Middle frontal gyrus (tissue), 1 donor: ENCODE measurements around the gene FMNL2.

ENCODE experiments used
- DNase-seq: peaks from one replicate; pipeline ENCODE4 v3.0.0-alpha.2; 2015; ENCODE audit warnings: low spot score; ENCODE audit errors: extremely low spot score

Gene FMNL2

DNA sequence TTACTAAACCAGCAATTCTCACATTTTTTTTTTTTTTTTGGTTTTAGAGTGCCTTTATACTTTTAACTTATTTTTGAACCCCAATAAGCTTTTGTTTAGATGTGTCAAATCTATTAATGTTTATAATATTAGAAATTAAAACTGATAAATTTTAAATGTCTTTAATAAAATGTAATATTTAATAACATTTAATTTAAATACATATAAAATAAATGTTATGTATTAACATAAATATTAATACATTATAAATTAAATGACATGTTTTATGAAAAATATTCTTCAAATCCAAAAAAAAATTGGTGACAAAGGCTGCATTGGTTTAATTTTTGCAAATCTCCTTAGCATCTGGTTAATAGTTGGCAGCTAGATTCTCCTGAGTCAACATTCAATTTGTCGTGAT is 218.5 kb downstream of the FMNL2 start:
- DNase-seq = no peak

DNA sequence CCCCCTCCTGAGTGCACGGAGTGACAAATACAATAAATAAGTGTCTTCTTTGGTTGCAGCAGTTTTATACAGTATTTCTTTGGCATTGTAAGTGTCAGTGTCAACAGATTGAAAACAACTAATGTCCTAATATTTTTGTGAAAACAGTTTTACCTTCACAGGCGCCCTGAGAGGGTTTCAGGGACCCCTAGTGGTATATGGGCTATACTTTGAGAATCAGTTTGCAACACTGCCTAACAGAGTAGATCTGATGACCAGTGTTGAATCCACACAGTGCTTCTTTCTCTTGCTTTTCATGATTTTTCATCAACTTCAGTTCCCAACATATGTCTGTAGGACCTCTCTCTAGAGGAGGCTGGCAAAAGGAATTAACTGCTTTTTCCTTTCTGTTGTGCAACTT is 220.1 kb downstream of the FMNL2 start:
- DNase-seq = no peak

DNA sequence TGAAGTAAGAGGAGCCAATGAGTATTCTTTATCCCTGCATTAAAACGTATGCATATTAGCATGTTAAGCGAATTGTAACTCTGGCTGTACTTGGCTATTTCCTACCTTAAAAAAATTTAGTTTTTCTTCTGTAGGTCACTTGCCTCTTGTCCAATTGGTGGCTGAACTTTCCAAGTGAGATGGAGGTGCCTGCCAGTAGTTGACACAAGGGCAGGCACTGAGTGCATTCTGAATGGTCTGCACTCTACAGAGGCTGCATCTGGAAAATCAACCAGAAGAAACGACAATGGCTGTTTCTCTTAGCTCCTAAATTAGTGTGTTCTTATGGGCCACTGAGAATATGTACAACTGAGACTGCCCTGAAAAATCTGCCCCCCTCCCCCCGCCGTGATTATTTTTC is 221.5 kb downstream of the FMNL2 start:
- no peak for DNase-seq

DNA sequence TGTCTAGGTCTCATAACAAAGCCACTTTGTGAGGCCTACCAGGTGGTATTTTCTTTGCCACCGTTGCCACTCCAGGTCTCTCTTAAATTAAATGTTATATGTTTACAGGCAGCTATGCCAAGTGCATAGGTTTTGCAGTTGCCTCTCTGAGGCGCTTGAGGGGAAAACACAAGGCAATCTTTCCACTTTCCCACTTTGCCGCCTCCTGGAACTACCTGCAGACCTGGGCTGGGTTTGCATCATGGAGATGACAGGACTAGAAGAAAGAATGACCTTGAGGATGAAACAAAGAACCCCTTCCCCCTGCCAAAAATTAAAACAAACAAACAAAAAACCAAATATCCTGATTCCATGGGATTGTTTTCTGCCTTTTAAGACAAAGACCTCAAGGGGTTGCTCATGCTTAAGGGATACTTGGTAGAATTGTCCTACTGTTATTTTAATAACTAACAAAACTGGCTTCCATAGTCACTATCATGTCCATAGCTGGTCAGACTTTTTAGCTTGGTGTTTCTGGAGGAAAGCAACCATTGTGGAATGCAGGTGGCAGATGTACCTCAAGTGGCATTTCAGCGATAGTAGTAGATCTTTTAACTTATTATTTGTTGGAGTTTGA is 222.4 kb downstream of the FMNL2 start:
- no peak for DNase-seq

DNA sequence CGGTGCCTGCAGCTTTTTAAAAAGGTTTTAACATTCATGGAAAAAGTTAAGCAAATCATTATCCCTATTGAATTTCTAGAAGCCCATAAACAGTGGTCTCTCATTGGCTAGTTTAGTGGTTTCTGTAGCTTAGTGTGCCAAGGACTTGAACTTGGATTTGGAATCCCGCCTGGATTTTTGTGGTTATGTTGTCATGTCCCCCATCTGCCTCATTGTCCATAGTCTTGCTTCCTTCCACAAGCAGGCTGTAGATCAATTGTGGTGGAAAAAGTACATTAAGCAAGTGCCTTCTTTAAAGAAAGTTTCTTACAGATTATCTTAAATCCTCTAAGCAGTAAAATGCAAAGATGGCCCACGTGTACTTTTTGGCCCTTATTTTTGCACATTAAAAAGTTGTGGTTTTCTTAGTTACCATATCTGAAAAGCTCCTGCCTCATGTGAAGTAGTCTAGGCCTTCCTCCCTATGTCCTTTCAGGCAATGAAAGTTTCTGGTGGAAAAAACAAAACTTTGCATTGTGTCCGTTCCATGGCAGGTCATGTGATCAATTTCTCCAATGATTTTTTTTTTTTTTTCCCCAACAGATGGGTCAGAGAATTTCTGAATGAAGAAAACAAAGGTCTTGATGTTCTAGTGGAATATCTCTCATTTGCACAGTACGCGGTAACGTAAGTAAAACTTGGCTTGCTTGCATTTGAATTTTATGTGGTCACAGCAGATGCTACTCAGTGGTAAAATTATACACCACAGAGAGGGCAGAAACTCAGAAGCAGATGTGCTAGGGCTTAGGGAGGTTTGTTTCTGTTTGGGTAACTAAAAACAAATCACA is 223.4 kb downstream of the FMNL2 start:
- DNase-seq = no peak

DNA sequence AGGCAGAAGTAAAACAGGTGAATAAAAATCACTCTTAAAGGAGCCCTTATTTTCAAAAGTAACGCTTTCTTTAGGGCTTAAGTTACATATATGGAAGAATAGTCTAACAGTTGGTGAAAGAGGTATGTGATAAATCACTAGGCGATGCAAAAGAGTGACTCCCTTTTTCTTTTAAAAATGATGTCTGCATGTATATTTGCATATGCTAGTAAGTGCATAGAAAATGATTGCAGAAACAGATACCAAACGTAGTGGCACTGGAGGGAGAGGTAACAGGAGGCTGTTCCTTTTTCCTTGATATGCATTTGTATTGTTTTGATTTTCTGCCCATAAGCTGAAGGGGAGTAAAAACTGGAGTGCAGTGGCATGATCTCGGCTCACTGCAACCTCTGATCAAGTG is 224.0 kb downstream of the FMNL2 start:
- no peak for DNase-seq

DNA sequence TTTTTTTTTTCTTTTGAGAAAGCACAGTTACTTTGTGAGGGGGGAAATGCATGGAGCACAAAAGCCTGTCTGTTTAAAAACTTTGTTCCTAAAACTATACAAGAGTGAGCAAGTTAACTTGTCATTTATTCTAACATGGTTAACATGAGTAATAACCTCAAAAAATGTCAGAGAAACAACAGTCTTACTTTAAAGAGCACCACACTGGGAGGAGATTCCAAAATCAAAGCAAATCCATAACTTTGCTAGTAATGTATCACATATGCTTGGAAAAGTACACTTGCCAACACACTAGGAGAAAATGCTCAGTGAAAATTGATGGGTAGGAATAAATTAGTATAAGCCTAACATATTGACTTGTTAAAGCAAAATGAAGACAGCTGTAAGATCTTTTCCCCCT is 225.2 kb downstream of the FMNL2 start:
- no peak for DNase-seq

DNA sequence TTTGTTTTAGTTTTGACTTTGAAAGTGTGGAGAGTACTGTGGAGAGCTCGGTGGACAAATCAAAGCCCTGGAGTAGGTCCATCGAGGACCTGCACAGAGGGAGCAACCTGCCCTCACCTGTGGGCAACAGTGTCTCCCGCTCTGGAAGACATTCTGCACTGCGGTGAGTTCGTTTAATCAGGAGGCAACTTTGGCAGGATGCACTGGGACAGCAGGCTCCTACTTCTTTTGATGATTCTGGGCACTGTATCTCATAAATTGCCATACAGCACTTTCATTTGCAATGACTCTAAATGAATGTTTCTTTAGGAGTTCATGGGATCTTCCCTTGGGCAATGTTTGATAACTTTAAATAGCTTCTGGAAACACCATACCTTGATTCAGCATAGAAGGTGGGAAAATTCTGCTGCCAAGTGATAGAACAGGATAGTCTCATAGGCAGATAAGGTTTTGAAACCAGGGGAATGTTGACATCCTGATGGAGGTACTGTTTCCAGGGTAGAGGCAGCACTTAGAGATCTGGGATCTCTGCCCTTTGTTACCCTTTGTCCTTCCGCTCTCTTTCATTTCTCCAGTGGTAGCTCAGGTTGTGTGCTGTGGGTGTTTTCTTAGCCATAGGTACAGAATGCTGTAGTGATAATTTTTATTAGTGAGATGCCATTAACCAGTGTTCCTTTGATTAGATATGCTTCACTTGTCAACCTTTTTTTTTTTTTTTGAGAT is 226.1 kb downstream of the FMNL2 start:
- DNase-seq = no peak

DNA sequence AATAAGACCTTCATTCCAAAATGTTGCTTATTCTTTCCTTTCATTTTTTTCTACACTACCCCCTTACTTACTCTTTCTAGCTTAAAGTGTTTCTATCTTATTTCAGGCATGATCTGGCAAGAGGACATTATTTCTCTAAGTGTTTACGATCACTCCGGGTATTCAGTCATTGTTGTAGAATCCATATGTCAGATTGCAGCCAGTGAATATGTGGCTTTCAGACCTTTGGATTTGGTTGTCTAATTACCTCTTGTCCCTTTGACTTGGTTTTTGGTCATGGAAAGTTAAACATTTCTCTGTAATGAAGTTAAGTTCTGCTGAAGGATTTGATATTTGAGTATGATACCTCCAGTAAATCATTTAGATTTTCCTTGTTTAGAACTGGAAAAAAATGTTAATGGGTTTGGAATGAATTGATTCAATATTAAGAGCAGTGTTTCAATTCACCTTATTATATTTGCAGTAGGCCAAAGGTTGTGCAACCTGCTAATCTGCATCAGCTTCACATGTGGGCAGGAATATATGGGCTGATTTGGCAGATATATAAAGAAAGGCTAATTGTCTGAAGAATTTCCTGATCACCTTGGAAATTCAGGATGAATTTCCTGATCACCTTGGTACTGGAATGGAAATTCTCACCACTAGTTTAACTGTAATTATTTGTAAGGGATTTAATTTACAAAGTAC is 227.4 kb downstream of the FMNL2 start:
- DNase-seq = no peak

DNA sequence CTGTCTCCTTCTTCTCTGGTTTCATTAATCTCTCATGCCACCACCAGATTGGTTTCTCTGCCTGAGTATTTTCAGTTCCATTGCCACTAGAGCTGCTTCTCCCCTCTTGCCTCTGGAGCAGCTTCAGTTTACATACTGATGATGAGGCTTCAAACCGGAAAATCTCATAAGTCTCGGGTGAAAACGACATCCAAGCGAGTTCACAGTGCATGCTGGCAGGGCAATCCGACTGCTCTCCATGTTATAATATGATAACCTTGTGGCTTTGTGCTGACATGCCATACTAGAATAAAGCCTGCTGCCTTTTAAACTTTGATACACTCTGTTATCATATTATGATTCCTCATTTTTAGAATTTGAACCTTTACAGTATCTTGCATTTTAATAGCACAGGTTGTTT is 228.8 kb downstream of the FMNL2 start:
- DNase-seq = no peak

DNA sequence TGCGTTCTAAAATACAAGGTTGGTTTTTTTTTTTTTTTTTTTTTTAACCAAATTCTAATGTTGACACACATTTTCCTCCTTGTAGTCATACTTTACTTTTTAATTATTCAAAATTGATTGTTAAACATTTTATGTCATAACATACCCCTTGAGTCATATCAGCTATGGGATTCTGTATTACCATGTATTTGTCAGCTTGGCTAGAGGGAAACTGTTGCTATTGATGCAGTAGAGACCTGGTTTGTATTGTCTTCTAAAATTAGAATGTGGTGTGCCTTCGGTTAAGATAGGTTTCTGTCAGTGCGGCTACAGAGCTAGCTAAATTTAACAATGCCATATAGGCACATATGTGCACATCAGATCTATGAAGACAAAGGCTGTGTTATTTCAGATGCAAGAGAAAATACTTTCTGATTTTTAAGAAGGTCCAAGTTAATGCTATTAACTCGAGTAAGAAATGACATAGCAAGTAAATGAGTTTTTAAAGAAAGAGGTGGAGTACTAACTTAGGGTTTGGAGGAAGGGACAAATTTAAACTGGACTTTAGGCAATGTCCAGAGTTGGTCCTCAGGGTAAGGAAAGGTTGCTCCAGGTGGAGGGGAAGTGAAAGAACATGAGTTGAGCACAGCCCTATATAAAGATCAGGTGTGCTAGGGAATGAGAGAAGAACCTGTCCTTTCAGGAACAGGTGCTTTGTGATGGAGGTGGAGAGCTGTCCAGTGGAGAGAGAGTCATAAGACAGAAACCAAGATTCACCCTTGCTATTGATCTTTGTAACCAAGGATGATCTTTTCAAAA is 230.0 kb downstream of the FMNL2 start:
- DNase-seq = no peak

DNA sequence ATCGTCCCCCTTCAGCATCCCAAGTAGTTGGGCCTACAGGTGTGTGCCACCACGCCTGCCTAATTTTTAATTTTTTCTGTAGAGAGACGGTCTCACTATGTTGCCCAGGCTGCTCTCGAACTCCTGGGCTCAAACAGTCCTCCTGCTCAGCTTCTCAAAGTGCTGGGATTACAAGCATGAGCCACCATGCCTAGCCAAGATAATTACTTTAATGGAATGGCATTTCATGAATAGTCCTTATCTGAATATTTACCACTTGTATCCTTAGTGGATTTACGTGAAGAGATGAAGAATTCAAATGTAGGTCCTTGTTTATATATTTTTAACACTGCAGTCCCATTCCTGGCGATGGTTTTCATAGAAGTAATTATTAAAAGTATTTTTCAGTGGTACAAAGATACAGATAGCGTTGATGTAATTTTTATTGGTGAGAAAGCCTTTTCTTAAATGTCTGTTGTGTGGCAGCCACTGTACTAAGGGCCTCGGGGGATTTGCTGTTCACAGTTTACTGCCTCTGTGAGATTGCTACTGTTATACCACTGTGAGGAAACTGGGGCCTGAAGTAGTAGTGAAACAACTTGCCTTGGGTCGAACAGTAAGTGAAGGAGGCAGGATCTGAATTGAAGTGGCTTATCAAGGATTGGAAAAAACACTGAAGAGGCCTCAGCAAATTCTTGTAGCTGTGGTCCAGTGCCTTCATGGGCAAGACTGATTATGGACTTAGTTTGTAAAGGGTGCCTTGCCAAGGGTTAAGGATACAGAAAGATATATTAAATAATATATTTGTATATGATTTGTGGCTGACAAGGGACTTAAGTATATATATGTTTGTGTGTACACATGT is 231.1 kb downstream of the FMNL2 start:
- DNase-seq = no peak

DNA sequence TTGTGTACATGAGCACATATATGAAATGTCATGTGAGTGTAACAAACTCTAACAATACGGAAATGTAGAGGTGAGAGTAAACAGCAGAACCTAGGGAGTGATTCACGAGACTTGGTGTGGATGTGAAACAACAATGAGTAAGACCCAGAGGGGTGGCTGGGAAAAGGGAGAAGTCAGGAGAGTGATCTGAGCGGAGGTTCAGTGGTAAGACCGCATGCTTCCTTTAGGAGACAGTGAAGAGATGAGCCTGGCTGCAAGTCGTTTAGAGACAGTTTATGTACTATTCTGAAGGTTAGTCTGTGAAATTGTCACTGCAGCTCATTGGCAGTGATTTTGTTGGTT is 231.7 kb downstream of the FMNL2 start:
- no peak for DNase-seq

DNA sequence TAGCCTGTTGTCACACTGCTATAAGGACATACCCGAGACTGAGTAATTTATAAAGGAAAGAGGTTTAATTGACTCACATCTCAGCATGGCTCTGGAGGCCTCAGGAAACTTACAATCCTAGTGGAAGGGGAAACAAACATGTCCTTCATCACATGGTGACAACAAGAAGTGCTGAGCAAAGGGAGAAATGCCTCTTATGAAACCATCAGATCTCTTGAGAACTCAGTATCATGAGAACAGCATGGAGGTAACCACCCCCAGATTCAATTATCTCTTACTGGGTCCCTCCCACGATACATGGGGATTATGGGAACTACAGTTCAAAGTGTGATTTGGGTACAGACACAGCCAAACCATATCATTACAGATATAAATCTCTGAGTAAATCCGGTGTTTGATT is 233.6 kb downstream of the FMNL2 start:
- no peak for DNase-seq

DNA sequence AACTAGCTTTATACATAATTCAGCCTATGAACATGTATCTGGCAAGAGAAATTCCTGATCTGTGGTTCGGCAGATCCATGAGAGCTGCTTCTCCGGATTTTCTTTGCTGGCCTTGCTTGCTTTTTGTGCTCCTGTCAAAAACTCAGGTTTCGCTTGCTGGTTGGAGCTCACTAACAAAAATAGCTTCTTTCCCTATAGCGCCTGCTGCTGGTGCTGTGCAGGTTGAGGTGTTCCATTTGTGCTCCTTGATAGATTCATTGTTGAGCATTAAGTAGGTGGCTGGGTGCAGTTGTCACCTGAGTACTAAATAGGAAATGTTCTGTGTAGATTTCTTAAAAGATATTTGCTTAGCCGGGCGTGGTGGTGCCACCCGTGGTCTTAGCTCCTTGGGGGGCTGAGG is 234.2 kb downstream of the FMNL2 start:
- no peak for DNase-seq

DNA sequence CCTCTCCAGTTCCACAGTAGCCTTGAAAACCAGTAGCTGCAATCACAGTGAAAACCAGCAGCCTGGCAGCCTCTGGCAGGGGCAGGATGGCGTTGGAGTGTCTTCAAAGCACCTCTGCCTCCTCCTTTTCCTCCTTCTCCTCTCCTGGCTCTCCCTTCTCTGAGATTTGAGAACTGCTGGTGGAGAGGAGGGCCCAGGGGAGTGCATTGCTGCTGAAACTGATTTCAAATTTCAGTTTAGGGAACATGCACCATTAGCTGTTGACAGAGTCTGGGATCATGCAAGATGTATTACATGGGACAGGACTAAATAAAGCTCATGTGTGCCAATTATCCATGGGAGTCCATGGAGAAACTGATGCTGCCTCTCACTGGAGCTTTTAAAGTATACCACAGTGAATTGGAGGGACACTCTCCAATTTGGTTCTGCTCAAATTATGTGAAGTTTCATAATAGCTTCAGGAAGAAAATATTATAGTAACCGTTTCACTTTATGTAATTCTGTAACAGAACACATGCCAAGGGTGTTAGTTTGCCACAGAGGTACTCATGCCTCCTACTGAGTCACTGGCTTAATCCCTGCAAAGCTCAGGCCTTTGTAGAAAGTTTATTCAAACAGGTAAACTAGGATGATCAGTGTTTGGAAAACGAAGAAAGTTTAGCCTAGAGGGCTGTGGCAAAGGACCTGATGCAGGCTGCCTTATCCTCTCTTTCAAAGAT is 236.2 kb downstream of the FMNL2 start:
- no peak for DNase-seq

DNA sequence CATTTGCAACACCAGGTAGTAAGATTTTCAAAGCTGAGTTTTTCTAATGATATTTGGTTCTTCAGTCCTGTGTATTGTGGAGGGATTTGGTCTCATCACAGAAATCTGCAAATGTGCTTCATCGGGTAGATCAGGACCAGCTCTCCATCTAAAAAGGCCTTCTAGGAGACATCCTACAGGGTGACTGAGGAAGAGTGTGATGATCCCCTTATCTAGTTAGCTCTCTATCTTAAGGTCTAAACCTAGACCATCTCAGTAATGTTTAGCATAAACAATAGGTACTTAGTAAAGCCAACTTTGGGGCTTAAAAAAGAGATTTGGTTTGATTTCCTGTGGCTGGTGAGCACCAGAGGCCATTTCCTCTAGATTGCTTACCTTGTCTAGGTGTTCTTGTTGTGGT is 237.1 kb downstream of the FMNL2 start:
- no peak for DNase-seq

DNA sequence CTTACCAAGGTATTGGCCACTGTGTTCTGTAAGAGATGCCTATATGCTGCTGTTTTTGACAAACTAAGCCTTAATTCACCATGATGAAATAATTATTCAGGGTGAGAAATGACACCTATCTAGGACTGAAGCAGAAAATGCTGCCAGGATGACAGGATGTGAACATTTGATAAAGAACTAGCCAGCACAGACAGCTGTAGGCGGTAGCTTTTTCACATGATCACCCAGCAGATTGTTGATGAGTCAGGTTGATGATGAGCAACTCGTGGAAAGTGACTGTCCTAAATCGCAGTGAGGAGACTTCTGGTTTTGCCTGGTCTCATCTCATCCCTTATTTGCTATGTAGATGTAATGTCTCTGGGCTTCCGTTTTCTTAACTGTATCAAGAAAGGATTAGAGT is 238.2 kb downstream of the FMNL2 start:
- peak; percentile 81 for DNase-seq

DNA sequence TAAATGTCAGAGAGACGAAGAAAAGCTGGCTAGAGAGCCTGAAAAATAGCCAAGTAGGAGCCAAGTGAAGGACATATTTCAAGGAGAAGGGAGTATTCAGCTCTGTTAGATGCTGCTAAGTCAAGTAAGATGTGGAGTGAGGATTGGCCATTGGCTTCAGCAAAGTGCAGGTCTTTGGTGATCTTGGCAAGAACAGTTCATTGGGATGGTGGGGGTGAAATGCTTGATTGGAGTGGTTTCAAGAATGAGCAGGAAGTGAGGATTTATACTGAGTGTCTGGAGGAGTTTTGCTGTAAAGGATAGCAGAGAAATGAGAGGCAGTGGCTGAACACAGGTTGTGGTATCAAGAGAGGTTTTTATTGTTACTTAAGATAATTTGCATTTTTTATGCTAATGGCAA is 242.6 kb downstream of the FMNL2 start:
- DNase-seq = no peak

DNA sequence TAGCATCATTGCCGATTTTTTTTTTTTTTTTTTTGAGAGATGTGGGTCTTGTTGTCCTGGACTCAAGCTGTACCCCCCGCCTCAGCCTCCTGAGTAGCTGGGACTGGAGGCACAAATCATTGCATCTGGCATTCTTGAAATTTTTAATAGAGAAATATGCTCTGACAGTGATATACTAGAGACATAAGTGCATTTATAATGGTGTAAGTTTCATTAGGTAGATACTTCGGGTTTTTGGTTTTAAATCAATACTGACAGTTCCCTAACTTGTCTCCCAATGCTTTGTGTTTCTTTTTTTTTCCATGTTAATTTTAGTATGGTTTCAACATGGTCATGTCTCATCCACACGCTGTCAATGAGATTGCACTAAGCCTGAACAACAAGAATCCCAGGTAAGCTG is 243.6 kb downstream of the FMNL2 start:
- DNase-seq = no peak
